Measurements from ENCODE around the gene HCAR1.
"Not testable (repeated sequence)": the region's sequence is repeated elsewhere in the genome, so short reads cannot be mapped to it uniquely, and the experiment has no call there.

HCAR1 gene

GRCh38 chr12:122740351-122740750 lies 9.7 kb upstream of the HCAR1 start:
- H3K4me3 ChIP-seq (ENCODE audit: low read length): no peak overlapping the region
- H3K36me3 ChIP-seq (ENCODE audit: insufficient read depth, low read depth, low read length): no peaks in the 10 kb centered on the region
- no peaks in the 10 kb centered on the region; the same call in 1 of the 2 replicates for H3K9me3 ChIP-seq (ENCODE audit: insufficient read depth, low read depth, low read length)
- H3K27ac ChIP-seq (ENCODE audit: low read length): no peak overlapping the region
- H3K4me1 ChIP-seq (ENCODE audit: insufficient read depth, low read length): no peaks in the 10 kb centered on the region
- no peaks in the 10 kb centered on the region for H3K27me3 ChIP-seq (ENCODE audit: insufficient read depth, low read length)
- no peak overlapping the region for H3K9ac ChIP-seq (ENCODE audit: low read depth, low read length)

DNA sequence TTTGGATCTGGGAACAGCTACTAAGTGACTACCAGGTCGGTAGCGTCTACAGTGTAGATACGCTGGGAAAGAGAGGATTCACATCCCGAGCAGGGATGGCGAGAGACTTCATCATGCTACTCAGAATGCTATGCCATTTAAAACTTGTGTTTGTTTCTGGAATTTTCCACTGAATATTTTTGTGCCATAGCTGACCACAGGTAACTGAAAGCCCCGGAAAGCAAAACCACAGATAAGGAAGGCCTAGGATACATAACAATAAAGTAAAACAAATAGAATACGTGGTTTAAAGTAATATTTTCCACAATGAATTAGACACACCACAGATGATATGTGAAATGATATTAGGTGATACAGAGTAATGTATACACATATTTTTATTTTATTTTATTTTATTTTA lies 7.9 kb upstream of the HCAR1 start:
- no peak overlapping the region for H3K4me3 ChIP-seq (ENCODE audit: low read length)
- H3K36me3 ChIP-seq (ENCODE audit: insufficient read depth, low read depth, low read length): no peaks in the 10 kb centered on the region
- H3K27me3 ChIP-seq (ENCODE audit: insufficient read depth, low read length): no peaks in the 10 kb centered on the region
- H3K4me1 ChIP-seq (ENCODE audit: insufficient read depth, low read length): no peaks in the 10 kb centered on the region
- no peak overlapping the region for H3K27ac ChIP-seq (ENCODE audit: low read length)
- no peak overlapping the region for H3K9ac ChIP-seq (ENCODE audit: low read depth, low read length)
- no peaks in the 10 kb centered on the region; the same call in 1 of the 2 replicates for H3K9me3 ChIP-seq (ENCODE audit: insufficient read depth, low read depth, low read length)

DNA sequence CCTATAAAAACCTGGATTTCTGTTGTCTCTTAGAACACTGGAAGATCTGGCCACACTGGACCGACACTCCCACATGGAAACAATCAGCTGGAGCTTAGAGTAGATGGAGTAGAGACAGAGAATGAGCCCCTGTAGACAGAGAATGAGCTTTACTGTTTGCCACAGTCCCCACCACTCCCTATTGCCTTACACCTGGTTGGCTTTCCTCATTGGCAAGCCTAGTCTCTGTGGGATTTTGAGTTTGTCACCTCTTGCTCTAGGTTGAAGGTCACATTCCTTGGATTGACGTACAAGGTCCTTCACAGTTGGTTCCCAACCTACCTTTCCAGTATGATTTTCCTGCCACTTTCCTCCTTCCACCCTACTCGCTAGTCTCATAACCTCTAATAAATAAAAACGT lies 2.0 kb upstream of the HCAR1 start:
- H3K27ac ChIP-seq (ENCODE audit: low read length): no peak overlapping the region
- H3K36me3 ChIP-seq (ENCODE audit: insufficient read depth, low read depth, low read length): no peaks in the 10 kb centered on the region
- no peak overlapping the region for H3K4me3 ChIP-seq (ENCODE audit: low read length)
- no peaks in the 10 kb centered on the region; the same call in 1 of the 2 replicates for H3K9me3 ChIP-seq (ENCODE audit: insufficient read depth, low read depth, low read length)
- H3K27me3 ChIP-seq (ENCODE audit: insufficient read depth, low read length): no peaks in the 10 kb centered on the region
- no peak overlapping the region for H3K9ac ChIP-seq (ENCODE audit: low read depth, low read length)
- no peaks in the 10 kb centered on the region for H3K4me1 ChIP-seq (ENCODE audit: insufficient read depth, low read length)

GRCh38 chr12:122732170-122732569 lies 1.5 kb upstream of the HCAR1 start:
- H3K4me3 ChIP-seq (ENCODE audit: low read length): no peak overlapping the region
- no peaks in the 10 kb centered on the region; the same call in 1 of the 2 replicates for H3K9me3 ChIP-seq (ENCODE audit: insufficient read depth, low read depth, low read length)
- no peaks in the 10 kb centered on the region for H3K27me3 ChIP-seq (ENCODE audit: insufficient read depth, low read length)
- no peaks in the 10 kb centered on the region for H3K4me1 ChIP-seq (ENCODE audit: insufficient read depth, low read length)
- H3K9ac ChIP-seq (ENCODE audit: low read depth, low read length): no peak overlapping the region
- no peak overlapping the region for H3K27ac ChIP-seq (ENCODE audit: low read length)
- H3K36me3 ChIP-seq (ENCODE audit: insufficient read depth, low read depth, low read length): no peaks in the 10 kb centered on the region

DNA sequence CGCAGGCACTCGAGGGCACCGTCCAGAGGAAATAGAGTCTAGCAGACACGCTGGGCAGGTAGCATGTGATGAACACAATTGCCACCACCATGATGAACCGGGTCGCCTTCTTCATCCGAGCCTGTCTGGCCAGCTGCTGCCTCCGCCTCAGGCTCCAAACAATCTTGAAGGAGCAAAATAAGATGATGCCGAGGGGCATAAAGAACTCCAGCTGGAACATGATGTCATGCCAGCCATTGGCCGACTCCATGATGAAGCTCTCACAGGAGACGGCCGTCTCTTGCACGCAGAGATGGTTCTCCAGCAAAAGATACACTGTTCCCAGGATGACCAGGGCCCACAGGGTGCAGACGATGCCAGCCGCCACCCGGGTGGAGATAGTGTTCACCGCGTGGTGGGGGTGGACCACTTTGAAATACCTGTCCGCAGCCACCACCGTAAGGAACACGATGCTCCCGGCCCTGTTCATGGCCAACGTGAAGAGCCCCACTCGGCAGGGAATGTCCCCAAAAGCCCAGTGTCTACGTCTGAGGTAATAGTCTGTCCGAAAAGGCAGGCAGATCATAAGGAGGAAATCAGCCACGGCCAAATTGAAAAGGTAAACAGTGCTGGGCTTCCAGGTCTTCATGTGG lies 945 bp downstream of the HCAR1 start:
- Histone ChIP-seq H3K27me3 (ENCODE audit: insufficient read depth, low read length) (no peaks in the 10 kb centered on the region), H3K9ac (ENCODE audit: low read depth, low read length) (no peak overlapping the region), H3K27ac (ENCODE audit: low read length) (no peak overlapping the region), H3K4me1 (ENCODE audit: insufficient read depth, low read length) (0 out of 2 replicates have a peak, but pooled peaks cover 4% of the 10 kb centered on the region), H3K36me3 (ENCODE audit: insufficient read depth, low read depth, low read length) (no peaks in the 10 kb centered on the region), H3K9me3 (ENCODE audit: insufficient read depth, low read depth, low read length) (no peaks in the 10 kb centered on the region), H3K4me3 (ENCODE audit: low read length) (no peak overlapping the region)

GRCh38 chr12:122726080-122726558 lies 4.5 kb downstream of the HCAR1 start:
- Histone ChIP-seq H3K9me3 (ENCODE audit: insufficient read depth, low read depth, low read length) (no peaks in the 10 kb centered on the region), H3K9ac (ENCODE audit: low read depth, low read length) (peak overlapping the region; percentile 20; the same call in 1 of the 2 replicates), H3K27ac (ENCODE audit: low read length) (no peak overlapping the region), H3K4me1 (ENCODE audit: insufficient read depth, low read length) (0 out of 2 replicates have a peak, but pooled peaks cover 4% of the 10 kb centered on the region), H3K27me3 (ENCODE audit: insufficient read depth, low read length) (no peaks in the 10 kb centered on the region), H3K4me3 (ENCODE audit: low read length) (no peak overlapping the region), H3K36me3 (ENCODE audit: insufficient read depth, low read depth, low read length) (no peaks in the 10 kb centered on the region)

GRCh38 chr12:122725452-122726079 lies 5.1 kb downstream of the HCAR1 start:
- Histone ChIP-seq H3K9me3 (ENCODE audit: insufficient read depth, low read depth, low read length) (no peaks in the 10 kb centered on the region), H3K27ac (ENCODE audit: low read length) (no peak overlapping the region), H3K4me3 (ENCODE audit: low read length) (no peak overlapping the region), H3K4me1 (ENCODE audit: insufficient read depth, low read length) (0 out of 2 replicates have a peak, but pooled peaks cover 4% of the 10 kb centered on the region), H3K9ac (ENCODE audit: low read depth, low read length) (peak overlapping the region; percentile 20; the same call in 1 of the 2 replicates), H3K27me3 (ENCODE audit: insufficient read depth, low read length) (no peaks in the 10 kb centered on the region), H3K36me3 (ENCODE audit: insufficient read depth, low read depth, low read length) (no peaks in the 10 kb centered on the region)

DNA sequence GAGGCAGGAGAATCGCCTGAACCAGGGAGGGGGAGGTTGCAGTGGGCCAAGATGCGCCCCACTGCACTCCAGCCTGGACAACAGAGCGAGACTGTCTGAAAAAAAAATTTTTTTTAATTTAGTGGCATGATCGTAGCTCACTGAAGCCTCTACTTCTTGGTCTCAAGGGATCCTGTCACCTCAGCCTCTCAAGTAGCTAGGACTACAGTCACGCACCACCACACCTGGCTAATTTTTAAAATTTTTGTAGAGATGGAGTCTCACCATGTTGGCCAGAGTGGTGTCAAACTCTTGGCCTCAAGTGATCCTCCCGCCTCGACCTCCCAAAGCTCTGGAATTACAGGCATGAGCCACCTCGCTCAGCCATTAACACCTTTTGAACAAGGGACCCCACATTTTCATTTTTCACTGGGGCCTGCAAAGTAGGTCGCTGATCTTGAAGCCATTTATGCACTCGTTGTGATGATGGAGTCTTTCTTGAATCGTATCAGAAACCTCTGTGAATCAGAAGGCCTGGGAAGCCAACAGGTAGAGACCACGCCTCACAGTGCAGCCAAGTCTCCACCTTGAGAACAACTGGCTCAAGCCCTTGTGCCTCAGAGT lies 5.9 kb downstream of the HCAR1 start:
- Histone ChIP-seq H3K9me3 (ENCODE audit: insufficient read depth, low read depth, low read length) (no peaks in the 10 kb centered on the region), H3K9ac (ENCODE audit: low read depth, low read length) (no peak overlapping the region), H3K4me1 (ENCODE audit: insufficient read depth, low read length) (0 out of 2 replicates have a peak, but pooled peaks cover 4% of the 10 kb centered on the region), H3K4me3 (ENCODE audit: low read length) (no peak overlapping the region), H3K27ac (ENCODE audit: low read length) (no peak overlapping the region), H3K36me3 (ENCODE audit: insufficient read depth, low read depth, low read length) (no peaks in the 10 kb centered on the region), H3K27me3 (ENCODE audit: insufficient read depth, low read length) (no peaks in the 10 kb centered on the region)

GRCh38 chr12:122722387-122722786 lies 8.3 kb downstream of the HCAR1 start:
- no peaks in the 10 kb centered on the region for H3K9me3 ChIP-seq (ENCODE audit: insufficient read depth, low read depth, low read length)
- H3K4me1 ChIP-seq (ENCODE audit: insufficient read depth, low read length): 0 out of 2 replicates have a peak, but pooled peaks cover 4% of the 10 kb centered on the region

GRCh38 chr12:122721057-122721545 lies 9.5 kb downstream of the HCAR1 start:
- H3K36me3 ChIP-seq (ENCODE audit: insufficient read depth, low read depth, low read length): no peaks in the 10 kb centered on the region
- H3K4me1 ChIP-seq (ENCODE audit: insufficient read depth, low read length): 0 out of 2 replicates have a peak, but pooled peaks cover under 1% of the 10 kb centered on the region
- no peaks in the 10 kb centered on the region for H3K27me3 ChIP-seq (ENCODE audit: insufficient read depth, low read length)
- no peak overlapping the region for H3K9ac ChIP-seq (ENCODE audit: low read depth, low read length)
- no peaks in the 10 kb centered on the region for H3K9me3 ChIP-seq (ENCODE audit: insufficient read depth, low read depth, low read length)
- no peak overlapping the region for H3K27ac ChIP-seq (ENCODE audit: low read length)
- H3K4me3 ChIP-seq (ENCODE audit: low read length): no peak overlapping the region

More at GRCh38 chr12:122722387-122722786, 8.3 kb downstream of the HCAR1 start:
- H3K27ac ChIP-seq (ENCODE audit: low read length): no peak overlapping the region
- no peaks in the 10 kb centered on the region for H3K36me3 ChIP-seq (ENCODE audit: insufficient read depth, low read depth, low read length)
- H3K27me3 ChIP-seq (ENCODE audit: insufficient read depth, low read length): no peaks in the 10 kb centered on the region
- no peak overlapping the region for H3K9ac ChIP-seq (ENCODE audit: low read depth, low read length)
- H3K4me3 ChIP-seq (ENCODE audit: low read length): no peak overlapping the region

DNA sequence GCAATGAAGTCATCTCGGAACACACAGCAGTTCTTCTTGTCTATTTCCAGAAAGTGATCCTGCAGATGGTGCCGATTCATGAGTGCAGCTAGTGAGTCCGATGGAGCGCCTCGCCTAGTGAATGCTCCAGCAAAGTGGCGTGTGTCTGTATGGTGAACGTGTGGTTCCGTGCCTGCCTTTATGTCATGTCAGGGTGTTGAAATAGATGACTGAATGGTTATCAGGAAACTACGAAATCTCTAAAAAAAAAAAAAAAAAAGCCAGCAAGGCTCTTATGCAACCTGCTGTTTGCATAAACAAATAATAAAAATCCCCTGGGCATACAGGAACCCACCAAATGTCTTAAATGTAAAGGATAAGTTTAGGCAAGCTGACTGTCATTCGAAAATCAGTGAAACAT lies 14.0 kb downstream of the HCAR1 start, which contains the start of gene HCAR3:
TSS of gene HCAR3 (minus strand) at position 154 of the 400 bp plus-strand sequence. CDS start at position 80, 74 bp downstream.
- H3K9ac ChIP-seq (ENCODE audit: low read depth, low read length); H3K4me3 ChIP-seq (ENCODE audit: low read length); H3K4me1 ChIP-seq (ENCODE audit: insufficient read depth, low read length); H3K9me3 ChIP-seq (ENCODE audit: insufficient read depth, low read depth, low read length); H3K27ac ChIP-seq (ENCODE audit: low read length); H3K27me3 ChIP-seq (ENCODE audit: insufficient read depth, low read length); H3K36me3 ChIP-seq (ENCODE audit: insufficient read depth, low read depth, low read length): not testable (repeated sequence)
